Tibial nerve (tissue), 3 donors: ENCODE results near the gene SERPINB5.

ENCODE experiments used
- POLR2A ChIP-seq, 2 donors: fragments of 450-650 bp; IDR thresholded peaks; one replicate each; pipeline ENCODE4 v1.6.1; 2017; ENCODE audit warnings: antibody characterized with exemption in 2 of 2, mild to moderate bottlenecking in 2 of 2, moderate library complexity in 2 of 2
- TF ChIP-seq, protein P1 (sequence below), 5 experiments: fragments of 200-600 bp in 3 of 5; fragments of 450-650 bp in 2 of 5; sonication (generic) in 3 of 5; IDR thresholded peaks; one replicate each; pipeline ENCODE4 v1.5.1; 2016 to 2019; ENCODE audit warnings: antibody characterized with exemption in 5 of 5, mild to moderate bottlenecking in 3 of 5, moderate library complexity in 2 of 5

DNA sequence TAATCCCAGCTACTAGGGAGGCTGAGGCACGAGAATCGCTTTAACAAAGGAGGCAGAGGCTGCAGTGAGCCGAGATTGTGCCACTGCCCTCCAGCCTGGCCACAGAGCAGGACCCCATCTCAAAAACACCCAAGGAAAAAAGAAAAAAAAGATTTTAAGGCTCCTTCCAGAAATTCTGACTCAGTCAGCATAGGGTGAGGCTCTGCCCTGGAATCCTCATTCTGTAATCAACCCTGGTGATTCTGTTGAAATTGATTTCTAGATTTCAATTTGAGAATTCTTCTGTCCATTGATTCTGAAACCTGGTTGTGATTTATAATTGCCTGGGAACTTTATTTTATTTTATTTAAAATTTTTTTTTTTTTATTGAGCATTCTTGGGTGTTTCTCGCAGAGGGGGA is 27.3 kb upstream of the SERPINB5 start:
- no peak for TF ChIP-seq POLR2A (IDR thresholded peaks at IDR 0.05)
- TF ChIP-seq, protein P1, sequence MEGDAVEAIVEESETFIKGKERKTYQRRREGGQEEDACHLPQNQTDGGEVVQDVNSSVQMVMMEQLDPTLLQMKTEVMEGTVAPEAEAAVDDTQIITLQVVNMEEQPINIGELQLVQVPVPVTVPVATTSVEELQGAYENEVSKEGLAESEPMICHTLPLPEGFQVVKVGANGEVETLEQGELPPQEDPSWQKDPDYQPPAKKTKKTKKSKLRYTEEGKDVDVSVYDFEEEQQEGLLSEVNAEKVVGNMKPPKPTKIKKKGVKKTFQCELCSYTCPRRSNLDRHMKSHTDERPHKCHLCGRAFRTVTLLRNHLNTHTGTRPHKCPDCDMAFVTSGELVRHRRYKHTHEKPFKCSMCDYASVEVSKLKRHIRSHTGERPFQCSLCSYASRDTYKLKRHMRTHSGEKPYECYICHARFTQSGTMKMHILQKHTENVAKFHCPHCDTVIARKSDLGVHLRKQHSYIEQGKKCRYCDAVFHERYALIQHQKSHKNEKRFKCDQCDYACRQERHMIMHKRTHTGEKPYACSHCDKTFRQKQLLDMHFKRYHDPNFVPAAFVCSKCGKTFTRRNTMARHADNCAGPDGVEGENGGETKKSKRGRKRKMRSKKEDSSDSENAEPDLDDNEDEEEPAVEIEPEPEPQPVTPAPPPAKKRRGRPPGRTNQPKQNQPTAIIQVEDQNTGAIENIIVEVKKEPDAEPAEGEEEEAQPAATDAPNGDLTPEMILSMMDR (IDR thresholded peaks at IDR 0.05), result no peak
